HG02970 (cell line): ENCODE results near the gene COL25A1.

Source experiments
- ATAC-seq: cut with Tn5 transposase; IDR thresholded peaks from one replicate; pipeline ENCODE4 v1.9.1; 2021; ENCODE audit warnings: mild to moderate bottlenecking, moderate library complexity, moderate number of reproducible peaks; ENCODE audit not compliant: unreplicated experiment, low FRiP score

The COL25A1 gene

DNA sequence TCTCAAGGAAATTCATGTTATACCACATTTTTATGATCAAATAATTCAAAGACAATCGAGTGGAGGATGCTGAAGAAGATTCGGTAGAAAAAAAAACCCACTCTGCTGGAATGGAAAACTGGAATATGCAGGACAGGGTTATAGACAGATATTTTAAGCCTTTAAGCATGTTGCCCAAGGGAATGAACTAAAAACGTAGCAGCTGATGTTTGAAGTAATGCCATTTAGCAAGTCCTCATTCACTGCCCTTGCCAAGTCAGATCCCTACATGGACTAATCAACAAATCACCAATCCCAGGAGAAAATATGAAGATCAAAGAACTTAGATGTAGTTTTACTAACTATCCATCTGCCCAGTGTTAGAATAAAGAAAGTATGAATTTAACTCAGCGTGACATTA is 464.0 kb downstream of the COL25A1 start:
- no peak for ATAC-seq

DNA sequence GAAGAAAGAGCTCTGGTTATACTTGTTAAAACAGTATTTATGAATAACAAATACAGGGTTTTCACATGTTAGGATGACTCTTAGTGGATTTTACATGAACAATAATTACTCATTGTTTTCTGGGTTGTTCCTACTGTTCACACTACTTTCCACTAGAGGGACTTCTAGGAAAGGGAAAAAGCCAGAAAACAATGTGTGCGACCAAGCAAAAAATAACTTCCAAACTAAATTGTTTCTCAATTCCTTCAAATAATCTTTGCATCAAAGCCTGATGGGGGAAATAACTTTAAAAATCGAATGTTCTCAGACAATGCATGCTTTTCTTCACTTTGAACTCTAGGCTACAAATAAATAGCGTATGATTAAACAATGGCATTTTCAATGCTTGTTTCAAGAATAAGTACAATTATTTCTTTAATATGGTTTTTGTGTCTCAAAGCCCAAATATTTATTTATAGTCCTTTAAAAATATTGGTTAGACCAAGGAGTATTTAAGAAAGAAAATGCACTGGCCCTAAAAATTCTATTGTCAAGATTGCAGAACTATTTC is 467.5 kb downstream of the COL25A1 start:
- no peak for ATAC-seq

DNA sequence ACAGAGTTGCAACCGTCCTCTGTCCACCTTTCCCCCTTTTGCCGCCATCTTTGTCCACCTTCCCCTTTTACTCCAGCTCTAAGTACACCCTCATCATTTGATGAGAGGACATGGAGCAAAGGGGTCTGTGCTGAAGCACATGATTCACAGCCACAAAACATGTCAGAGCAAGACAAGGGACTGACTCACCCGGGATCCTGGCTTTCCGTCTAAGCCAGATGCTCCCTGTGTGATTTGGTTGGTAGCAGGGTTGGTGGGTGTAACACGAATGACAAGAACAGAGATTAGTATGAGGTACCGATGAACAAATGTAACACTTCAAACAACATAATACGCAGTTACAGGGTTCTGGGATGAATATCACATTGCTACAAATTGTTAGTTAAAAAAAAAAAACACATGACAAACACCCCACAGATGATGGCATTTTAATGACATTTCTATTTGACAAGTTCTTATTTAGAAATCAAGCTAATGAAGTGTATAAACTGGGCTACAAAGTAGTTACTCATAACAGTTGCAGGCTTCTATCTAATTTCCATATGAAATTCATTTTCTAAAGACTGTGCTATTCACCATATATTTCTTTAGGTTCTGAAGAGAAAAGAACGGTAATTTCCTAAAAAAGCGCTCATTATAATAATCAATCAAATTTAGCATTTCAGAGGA is 468.2 kb downstream of the COL25A1 start:
- ATAC-seq, result no peak

DNA sequence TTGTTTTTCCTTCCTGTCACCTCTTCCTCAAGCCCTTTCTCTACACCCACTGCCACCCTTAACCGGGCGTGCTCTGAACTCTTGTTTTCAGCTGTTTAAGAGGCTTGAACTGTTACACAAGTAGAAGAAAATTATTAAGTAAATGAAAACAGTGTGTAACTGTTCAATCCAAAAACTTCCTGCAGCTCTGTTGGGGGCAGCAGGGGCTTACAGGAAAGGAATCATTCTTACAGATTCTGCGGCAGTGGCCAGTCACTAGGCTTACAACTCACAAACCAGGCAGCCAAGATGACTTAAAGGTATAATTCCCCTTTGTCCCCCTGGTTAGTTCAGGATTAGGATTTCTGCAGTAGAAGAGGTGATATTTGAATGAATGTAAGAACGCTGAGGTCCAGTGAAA is 469.4 kb downstream of the COL25A1 start:
- no peak for ATAC-seq

DNA sequence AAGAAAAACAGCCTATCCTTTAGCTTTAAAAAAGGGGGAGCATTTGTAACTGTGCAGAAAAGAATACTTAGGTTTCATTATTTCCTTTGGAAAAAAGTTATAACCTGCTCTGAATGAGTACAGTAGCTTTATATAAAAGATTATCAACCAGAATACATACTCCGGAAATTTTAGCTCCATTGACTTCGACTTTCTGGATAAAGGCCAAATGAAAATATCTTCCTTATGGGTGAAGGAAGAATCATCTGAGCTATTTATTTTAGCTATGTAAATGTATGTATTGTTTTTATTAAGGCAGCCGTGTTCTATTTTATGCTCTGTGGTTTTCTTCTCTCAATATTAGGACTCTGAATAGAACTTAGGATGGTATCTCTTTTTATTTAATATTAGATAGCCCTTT is 470.6 kb downstream of the COL25A1 start:
- ATAC-seq, result no peak

DNA sequence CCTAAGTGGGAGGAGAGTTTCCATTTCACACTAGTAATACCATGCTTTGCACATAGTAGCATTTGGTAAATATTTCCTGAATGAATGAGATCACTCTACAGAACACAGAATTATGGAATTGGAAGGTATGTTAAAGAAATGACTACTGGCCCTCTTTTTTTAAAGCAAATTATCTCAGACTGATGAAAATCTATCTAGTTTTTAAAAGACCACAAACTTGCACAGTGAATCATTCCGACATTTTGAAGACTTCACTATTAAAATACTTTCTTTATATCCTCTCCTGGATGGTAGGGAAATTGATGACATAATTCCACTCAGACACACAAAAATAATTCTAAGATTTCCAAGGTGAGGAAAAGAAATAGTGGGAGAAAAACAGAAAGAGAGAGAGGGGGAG is 471.2 kb downstream of the COL25A1 start:
- ATAC-seq, result no peak

DNA sequence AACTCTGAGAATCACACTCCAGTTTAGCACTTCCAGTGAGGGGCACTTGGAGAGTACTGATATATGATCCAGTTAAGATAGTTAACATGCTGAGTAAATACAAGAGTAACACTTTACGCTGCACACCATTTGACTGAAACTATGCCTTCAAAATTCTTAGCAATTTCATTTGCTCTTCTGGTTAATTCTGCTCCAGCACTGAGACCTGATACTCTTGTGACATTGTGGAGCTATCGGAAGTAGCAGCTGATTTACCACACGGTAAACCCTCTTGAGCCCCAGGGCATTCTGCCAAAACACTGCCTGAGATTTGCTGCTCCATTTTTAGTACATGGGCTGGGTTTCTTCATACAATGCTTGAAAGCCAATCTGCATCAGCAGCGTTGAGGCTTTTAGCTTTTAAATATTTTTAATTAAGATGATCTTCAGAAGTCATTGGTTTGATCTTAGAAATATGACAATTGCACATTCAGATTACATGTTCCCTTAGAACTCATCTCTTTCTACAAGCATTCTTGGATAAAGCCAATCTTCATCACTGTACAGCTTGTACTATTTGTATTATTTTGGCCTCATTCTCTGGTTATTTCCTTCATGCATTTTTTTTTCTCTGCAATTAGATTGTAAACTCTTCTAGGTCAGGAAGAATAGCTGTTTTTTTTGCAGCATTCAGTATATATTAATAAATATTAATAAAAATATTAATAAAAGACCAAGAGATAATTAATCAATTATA is 471.8 kb downstream of the COL25A1 start:
- no peak for ATAC-seq

DNA sequence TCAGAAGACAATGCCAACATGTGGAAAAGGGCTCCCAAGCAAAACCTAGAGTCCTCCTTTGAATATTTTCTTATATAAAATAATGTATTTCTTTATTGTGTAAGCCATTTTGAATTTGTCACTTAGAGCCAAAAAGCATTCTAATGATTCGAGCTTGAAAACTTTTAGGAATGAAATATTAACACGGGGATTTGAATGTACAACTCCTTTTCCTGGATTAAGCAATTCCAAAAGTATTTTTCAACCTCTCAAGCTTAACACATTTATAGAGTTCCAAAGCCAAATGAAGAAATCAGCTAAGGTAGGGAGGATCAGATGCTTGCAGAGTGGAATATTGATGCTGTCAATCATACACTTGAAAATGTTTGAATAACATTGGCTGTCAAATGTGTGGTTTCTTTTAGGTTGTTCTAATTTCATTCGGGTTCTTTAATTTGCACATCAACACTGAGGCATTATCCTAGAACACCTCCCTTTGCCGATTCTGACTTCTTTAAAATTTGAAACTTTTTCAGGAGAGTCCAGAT is 472.4 kb downstream of the COL25A1 start:
- ATAC-seq, result no peak

DNA sequence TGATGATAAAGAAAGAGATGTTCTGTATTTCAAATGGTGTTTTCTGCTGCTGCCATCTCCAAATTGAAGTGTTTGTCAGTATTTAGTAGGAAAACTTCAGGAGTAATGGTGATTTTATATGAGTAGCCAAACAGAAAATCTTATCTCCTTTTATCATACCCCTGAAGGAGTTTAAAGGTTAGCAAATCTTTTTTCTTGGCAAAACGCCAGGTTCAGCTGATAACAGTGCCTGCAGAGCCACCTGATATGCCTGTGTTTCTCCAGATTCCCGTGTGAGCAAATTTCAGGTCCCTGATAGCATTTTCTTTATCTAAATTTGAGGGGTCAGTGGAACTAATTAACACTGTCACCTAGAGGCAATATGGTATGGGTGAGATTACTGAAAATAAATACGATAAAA is 473.8 kb downstream of the COL25A1 start:
- ATAC-seq, result no peak

DNA sequence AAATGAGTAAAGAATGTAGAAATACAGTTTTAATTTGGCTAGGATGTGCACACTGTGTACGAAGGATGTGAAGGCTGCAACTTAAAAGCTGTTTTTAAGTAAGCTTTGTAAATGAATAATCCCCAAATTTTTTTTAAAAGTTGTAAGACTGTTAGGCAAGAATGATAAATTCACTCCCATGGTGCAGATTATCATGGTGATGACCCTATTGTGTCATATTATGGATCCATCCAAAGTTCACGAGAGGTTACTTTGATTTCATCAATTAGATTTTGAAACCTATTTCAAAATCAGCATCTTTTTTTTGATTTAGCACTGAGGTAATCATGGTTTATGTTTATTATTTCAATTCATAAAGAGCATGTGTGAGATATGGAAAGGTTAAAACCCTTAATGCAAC is 476.7 kb downstream of the COL25A1 start:
- no peak for ATAC-seq

DNA sequence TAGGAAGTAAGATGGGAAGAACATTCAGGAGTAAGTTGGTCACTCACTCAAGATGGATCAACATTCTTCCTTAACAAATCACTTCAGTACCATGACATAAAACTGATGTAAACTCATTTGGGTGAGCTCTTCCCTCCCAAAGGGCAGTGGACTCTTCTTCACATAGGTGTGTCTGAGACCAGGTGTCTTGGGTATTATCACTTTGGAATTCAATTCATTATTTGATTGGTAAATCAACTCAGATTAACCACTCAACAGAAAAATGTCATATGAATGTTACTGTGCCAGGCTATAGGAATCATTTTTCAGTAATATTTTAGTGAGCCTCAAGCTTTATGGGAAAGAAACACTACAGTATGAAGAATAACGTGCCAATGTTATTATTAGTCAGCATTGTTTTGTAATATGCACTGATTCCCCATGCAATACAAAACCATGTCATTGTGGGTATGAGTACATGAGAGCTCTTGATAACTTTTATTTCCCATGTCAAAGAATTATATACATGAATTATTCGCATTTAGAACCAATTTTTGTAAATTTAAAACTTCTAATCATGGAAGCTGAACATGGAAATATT is 481.0 kb downstream of the COL25A1 start:
- ATAC-seq, result no peak

DNA sequence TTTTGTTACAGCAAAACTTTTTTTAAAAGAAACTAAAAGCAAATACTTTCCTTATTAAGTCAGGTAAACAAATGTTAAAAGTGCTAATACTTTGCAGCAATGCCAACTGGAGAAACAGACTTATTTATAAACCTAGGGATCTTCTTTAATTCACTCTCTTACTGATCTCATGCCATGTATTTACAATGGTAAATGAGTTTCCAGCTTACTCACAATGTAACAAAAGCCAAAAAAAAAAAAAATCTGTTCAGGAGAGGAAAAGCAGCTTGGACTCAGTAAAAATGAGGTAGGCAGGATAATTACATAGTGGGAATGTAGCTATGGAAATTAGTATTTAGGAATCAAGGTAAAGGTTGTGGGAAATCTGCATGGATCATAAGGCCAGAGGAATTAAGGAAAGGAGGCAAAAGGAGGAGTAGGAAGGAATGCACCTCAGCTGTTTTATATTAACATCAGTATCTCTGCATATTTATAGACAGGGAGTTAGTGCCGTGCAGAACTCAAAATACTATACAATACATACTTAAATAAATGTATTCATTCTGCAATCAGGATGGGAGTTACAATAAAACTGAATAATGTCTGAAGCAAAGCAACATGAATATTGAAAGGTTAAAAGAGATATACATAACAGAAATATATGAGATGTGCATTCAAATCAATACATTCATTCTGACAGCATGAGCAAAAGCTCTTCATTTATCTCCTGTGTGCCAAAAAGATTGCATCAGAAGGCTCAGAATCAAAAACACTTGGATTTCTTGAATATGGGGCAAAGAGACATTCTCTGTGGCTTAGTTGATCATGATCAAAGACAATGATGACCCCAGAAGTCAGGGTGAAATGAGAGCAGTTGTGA is 481.7 kb downstream of the COL25A1 start:
- ATAC-seq, result no peak

DNA sequence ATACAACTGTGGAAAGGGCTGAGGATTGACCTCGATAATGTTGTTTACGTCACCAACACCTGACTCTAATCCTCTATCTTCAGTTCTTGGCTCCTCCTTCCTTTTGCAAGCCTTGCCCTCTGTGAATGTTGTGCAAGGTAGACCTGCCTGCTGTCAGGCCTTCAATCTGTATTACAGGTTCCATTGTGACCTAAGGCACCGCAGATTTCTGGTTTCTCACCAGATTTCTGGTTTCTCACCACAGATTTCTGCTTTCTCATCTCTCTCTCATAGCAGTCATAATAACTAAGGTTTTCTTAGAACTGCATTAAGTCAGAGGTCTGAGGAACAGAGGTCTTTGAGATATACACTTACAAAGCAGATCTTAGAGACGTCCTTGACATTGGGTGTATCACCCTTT is 488.1 kb downstream of the COL25A1 start:
- ATAC-seq, result no peak

DNA sequence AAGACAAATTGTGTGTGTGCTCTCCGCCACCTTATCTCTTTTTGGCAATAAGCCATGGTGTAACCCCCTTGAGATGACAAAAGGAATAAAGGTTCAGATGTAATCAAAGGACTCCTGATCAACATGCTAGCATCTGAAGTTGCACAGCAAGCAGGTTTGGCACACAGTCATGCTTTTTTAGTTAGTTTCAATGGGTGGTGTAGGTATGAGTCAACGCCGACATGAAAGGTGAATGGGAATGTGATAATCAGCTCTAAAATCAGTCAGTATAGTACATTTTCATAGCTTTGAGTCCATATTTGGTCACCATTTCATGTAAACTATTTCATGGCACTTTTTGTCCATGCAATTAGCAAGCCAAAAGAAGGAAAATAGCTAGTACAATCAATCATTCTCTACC is 489.2 kb downstream of the COL25A1 start:
- ATAC-seq, result no peak

DNA sequence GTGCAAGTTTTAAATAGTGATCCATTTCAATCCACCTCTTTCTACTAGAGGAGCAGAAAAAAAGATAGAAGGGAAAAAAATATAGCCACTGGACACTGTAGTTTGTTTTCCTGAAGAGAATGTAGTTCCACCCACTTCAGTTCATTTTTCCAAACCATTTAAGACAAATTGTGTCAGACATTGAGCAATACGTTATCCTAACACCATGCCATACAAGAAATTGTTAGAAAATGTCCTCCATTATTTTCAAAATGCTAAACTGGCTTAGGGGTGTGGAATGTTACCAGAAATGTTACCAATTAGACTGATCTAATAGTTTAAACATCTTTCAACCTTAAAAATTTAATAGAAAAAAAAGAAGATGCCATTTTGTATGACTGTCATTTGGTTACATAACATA is 491.0 kb downstream of the COL25A1 start:
- no peak for ATAC-seq

DNA sequence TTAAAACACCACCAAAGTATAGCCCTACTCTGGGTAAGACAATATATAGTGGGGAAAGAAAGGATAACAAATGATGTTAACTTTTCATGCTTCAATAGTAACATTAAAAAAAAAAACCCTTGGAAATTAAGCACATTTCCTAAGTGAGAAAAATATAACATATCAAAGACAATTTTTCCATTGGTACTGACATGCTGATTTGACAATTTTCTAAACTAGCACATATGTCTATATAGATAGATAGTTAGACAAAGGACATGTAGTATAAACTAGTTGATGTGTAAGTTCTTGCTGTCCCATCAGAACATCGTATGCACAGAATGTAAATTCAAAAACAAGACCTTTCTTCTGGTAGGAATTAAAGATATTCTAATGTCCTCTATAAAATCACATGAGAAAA is 492.4 kb downstream of the COL25A1 start:
- no peak for ATAC-seq

DNA sequence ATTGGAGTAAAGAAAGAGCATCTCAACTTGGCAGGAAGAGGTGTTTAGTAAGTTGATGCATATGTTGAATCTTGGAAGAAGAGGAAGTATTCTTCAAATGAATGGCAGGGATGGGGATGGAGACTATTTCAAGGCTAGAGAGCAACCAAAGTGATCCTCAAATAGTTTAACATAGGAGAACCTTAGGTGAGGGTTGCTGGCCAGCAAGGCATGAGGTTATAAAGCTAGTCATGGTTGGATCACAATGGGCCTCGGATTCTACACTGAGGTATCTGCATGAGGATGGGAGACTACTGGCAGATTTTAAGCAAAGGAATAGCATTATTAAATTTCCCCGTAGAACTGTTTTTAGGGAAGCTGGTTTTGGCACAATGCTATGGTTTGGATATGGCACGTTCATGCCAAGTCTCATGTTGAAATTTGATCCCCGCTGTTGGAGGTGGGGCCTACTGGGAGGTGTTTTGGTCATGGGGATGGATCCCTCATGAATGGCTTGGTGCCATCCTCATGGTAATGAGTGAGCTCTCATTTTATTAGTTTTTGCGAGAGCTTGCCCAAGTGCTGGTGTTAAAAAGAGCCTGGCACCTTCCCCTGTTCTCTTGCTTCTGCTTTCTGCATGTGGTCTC is 497.7 kb downstream of the COL25A1 start:
- ATAC-seq, result no peak

DNA sequence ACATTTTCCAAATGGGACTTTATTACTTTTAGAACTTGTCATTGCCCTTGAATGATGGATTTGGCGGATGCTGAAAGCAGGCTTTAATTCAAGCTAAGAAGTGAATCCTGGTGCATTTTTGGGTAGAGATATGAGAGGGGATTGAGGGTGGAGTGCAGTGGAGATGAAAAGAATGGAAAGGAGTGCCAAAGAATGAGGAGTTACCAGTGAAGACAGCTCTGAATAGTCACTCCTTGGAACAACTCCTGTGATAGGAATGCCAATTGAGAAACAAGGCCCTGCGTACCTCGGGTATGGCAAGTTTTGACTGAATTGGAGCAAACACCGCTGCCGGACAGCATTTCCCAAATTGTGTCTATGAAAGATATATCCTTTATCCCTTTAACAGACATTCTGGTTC is 503.2 kb downstream of the COL25A1 start:
- ATAC-seq, result no peak

DNA sequence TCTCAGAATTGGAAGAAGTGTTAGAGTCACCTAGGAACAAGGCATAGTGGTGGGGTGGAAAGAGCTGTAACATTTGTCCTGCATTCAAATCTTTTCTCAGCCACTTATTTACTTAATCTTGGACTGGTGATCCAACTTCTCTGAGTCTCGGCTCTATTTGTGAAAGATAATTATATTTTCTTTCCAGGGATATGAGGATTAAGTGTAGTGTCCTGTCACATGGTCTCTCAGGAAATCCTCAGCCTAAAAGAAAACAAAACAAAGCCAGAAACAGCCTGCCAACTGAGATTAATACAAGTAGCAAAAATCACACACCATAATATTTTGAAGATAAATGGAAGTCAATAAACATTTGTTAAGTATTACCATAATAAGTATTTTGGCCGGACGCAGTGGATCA is 506.3 kb downstream of the COL25A1 start:
- no peak for ATAC-seq

DNA sequence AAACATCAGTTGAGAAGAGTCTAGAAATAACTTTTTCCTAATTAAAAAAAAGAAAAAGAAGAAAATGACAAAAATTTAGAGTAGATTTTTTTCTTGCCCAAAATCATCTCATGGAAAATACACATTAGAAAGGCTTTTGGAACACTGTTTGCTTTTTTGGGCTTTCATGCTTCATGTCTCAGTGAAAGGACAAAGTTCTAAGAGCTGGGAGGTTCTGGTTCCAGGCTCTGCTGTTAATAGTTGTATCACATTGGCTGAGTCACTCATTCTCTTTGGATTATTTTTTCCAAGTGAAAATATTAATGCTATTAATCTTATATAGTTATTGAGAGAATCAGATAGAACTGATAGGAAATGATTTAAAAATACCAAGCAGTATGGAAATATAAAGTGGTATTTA is 506.7 kb downstream of the COL25A1 start:
- ATAC-seq, result no peak
